Keratinocyte (primary cell): ENCODE measurements around the gene HAPLN1. TPM values are rescaled to one million over a fixed set of nuclear protein-coding genes. Genes with fewer than 3 reads are reported as not detected.

Source experiments
- DNase-seq: peaks from one replicate; pipeline ENCODE4 v3.0.0-alpha.2; 2011; ENCODE audit warnings: low read depth, missing footprints, low spot score
- FAIRE-seq: peaks from 2 replicates; lab custom pipeline; 2011; peaks lifted over from hg19 to GRCh38; lab: Jason Lieb, UNC
- H2AFZ ChIP-seq: 2 replicates; pipeline ENCODE4 v1.6.0; 2012; ENCODE audit warnings: low read length, control low read depth, inconsistent platforms; ENCODE audit not compliant: control insufficient read depth
- H3K27ac ChIP-seq: 2 replicates; pipeline ENCODE4 v1.5.1; 2011; ENCODE audit warnings: low read length; ENCODE audit not compliant: control insufficient read depth, insufficient read depth
- H3K27me3 ChIP-seq: 3 replicates; pipeline ENCODE4 v1.6.0; 2011; ENCODE audit warnings: low read length; ENCODE audit not compliant: control insufficient read depth, insufficient read depth; ENCODE audit errors: extremely low read depth
- H3K36me3 ChIP-seq, 2 experiments: 2 replicates in 1 of 2; 3 replicates in 1 of 2; pipeline ENCODE4 v1.5.1; 2011; ENCODE audit warnings: low read length in 2 of 2, mild to moderate bottlenecking in 1 of 2; ENCODE audit not compliant: control insufficient read depth in 2 of 2, insufficient read depth in 2 of 2; ENCODE audit errors: extremely low read depth in 1 of 2
- H3K4me1 ChIP-seq: 3 replicates; pipeline ENCODE4 v1.5.1; 2011; ENCODE audit warnings: low read length; ENCODE audit not compliant: control insufficient read depth, insufficient read depth; ENCODE audit errors: extremely low read depth
- H3K4me2 ChIP-seq: 3 replicates; pipeline ENCODE4 v1.6.0; 2011; ENCODE audit warnings: low read depth, low read length; ENCODE audit not compliant: control insufficient read depth, insufficient read depth; ENCODE audit errors: extremely low read depth
- H3K4me3 ChIP-seq, 3 experiments: fragments of 200-600 bp in 1 of 3; sonication (generic) in 1 of 3; 2 replicates in 2 of 3; 3 replicates in 1 of 3; pipeline ENCODE4 v1.5.1; 2011 to 2016; ENCODE audit warnings: low read length in 3 of 3, mild to moderate bottlenecking in 3 of 3, control low read depth in 2 of 3, inconsistent platforms in 1 of 3, low read depth in 1 of 3, mixed read lengths in 1 of 3, mixed run types in 1 of 3, moderate library complexity in 1 of 3; ENCODE audit not compliant: control insufficient read depth in 2 of 3, insufficient read depth in 2 of 3; ENCODE audit errors: extremely low read depth in 1 of 3
- H3K79me2 ChIP-seq: 2 replicates; pipeline ENCODE4 v1.6.0; 2012; ENCODE audit warnings: low read length; ENCODE audit not compliant: control insufficient read depth, insufficient read depth
- H3K9ac ChIP-seq: 3 replicates; pipeline ENCODE4 v1.6.0; 2011; ENCODE audit warnings: low read length; ENCODE audit not compliant: control insufficient read depth, insufficient read depth; ENCODE audit errors: extremely low read depth
- H3K9me1 ChIP-seq: 3 replicates; pipeline ENCODE4 v1.6.0; 2011; ENCODE audit warnings: low read length; ENCODE audit not compliant: control insufficient read depth, insufficient read depth; ENCODE audit errors: extremely low read depth
- H3K9me3 ChIP-seq: 2 replicates; pipeline ENCODE4 v1.5.1; 2012; ENCODE audit warnings: low read depth, low read length; ENCODE audit not compliant: control insufficient read depth
- H4K20me1 ChIP-seq: 3 replicates; pipeline ENCODE4 v1.6.0; 2011; ENCODE audit warnings: low read length; ENCODE audit not compliant: control insufficient read depth, insufficient read depth; ENCODE audit errors: extremely low read depth
- CTCF ChIP-seq, 3 experiments: IDR thresholded peaks in 1 of 3; conservative IDR thresholded peaks in 1 of 3; optimal IDR thresholded peaks in 1 of 3; 2 replicates in 2 of 3; 3 replicates in 1 of 3; pipeline versions ENCODE3 to v1.5.1; 2011; ENCODE audit warnings: low read length in 3 of 3, mild to moderate bottlenecking in 3 of 3, moderate library complexity in 2 of 3, control low read depth in 1 of 3, inconsistent platforms in 1 of 3; ENCODE audit not compliant: insufficient read depth in 2 of 3; ENCODE audit errors: extremely low read depth in 1 of 3
- EZH2 ChIP-seq: IDR thresholded peaks from one replicate; pipeline ENCODE4 v1.6.1; 2012; ENCODE audit warnings: inconsistent platforms, mild to moderate bottlenecking, low read length, moderate library complexity
- dilution Hi-C: fragments of 300-500 bp; cut with MboI; formaldehyde crosslinking; loops from one replicate; pipeline ENCODE4 v1.7.0; 2020; ENCODE audit warnings: low sequenced_read_pairs; ENCODE audit not compliant: extremely low pct_ligation_motif_present
- polyA plus RNA-seq, 5 experiments: library from polyadenylated mRNA; depleted of rRNA in 3 of 5; stranded (reverse) in 3 of 5; stranded (forward) in 1 of 5; unstranded in 1 of 5; fragments of >200 nt; gene quantifications; 1 replicate in 1 of 5; 2 replicates in 3 of 5; 3 replicates in 1 of 5; pipeline versions ENCODE4 v1.2.1 to v1.2.3, GENCODE V29; 2011 to 2012; ENCODE audit warnings: missing spikeins in 2 of 5, low read depth in 1 of 5, low replicate concordance in 1 of 5

Gene HAPLN1
- polyA plus RNA-seq, 1 donor (not counting 4 experiments of a cell fraction or from before 2014, with no cell fraction given), result not detected

- DNase-seq (no peak), FAIRE-seq (no peak)
- no peak for TF ChIP-seq CTCF (optimal IDR thresholded peaks at IDR 0.05 in 1 of 3, IDR thresholded peaks at IDR 0.05 in 1 of 3, conservative IDR thresholded peaks at IDR 0.05 in 1 of 3; ENCODE audit: extremely low read depth in 1 of 3, insufficient read depth in 2 of 3, low read length in 3 of 3)
- no peak for TF ChIP-seq EZH2
- Histone ChIP-seq H3K4me3 (no peak overlapping the region), H3K9me1 (no peaks in the 10 kb centered on the region), H3K36me3 (no peaks in the 10 kb centered on the region), H4K20me1 (no peaks in the 10 kb centered on the region), H3K4me1 (no peaks in the 10 kb centered on the region), H3K9me3 (no peaks in the 10 kb centered on the region), H3K79me2 (no peaks in the 10 kb centered on the region), H3K9ac (no peak overlapping the region), H3K27me3 (no peaks in the 10 kb centered on the region), H3K27ac (no peak overlapping the region), H2AFZ (no peak overlapping the region), H3K4me2 (no peak overlapping the region)
- dilution Hi-C loops, result no loop called here
Observed at GRCh38 chr5:83731638-83732037, 11.0 kb upstream of the HAPLN1 start.

GRCh38 chr5:83729362-83729761 lies 8.7 kb upstream of the HAPLN1 start:
- Histone ChIP-seq H3K9ac (no peak overlapping the region), H3K27ac (no peak overlapping the region), H3K27me3 (no peaks in the 10 kb centered on the region), H3K4me3 (no peak overlapping the region), H3K9me3 (no peaks in the 10 kb centered on the region), H3K79me2 (no peaks in the 10 kb centered on the region), H3K4me1 (no peaks in the 10 kb centered on the region), H3K9me1 (no peaks in the 10 kb centered on the region), H4K20me1 (no peaks in the 10 kb centered on the region), H2AFZ (no peak overlapping the region), H3K36me3 (no peaks in the 10 kb centered on the region), H3K4me2 (no peak overlapping the region)
- DNase-seq (no peak), FAIRE-seq (no peak)
- dilution Hi-C loops, result no loop called here
- TF ChIP-seq EZH2 (no peak), CTCF (optimal IDR thresholded peaks at IDR 0.05 in 1 of 3, IDR thresholded peaks at IDR 0.05 in 1 of 3, conservative IDR thresholded peaks at IDR 0.05 in 1 of 3; ENCODE audit: extremely low read depth in 1 of 3, insufficient read depth in 2 of 3, low read length in 3 of 3) (no peak)
